GM21447 (cell line): Measurements from ENCODE around the gene ITGAX.

Experiments
- ATAC-seq: cut with Tn5 transposase; IDR thresholded peaks from one replicate; pipeline ENCODE4 v1.9.1; 2021; ENCODE audit not compliant: unreplicated experiment

Gene ITGAX

DNA sequence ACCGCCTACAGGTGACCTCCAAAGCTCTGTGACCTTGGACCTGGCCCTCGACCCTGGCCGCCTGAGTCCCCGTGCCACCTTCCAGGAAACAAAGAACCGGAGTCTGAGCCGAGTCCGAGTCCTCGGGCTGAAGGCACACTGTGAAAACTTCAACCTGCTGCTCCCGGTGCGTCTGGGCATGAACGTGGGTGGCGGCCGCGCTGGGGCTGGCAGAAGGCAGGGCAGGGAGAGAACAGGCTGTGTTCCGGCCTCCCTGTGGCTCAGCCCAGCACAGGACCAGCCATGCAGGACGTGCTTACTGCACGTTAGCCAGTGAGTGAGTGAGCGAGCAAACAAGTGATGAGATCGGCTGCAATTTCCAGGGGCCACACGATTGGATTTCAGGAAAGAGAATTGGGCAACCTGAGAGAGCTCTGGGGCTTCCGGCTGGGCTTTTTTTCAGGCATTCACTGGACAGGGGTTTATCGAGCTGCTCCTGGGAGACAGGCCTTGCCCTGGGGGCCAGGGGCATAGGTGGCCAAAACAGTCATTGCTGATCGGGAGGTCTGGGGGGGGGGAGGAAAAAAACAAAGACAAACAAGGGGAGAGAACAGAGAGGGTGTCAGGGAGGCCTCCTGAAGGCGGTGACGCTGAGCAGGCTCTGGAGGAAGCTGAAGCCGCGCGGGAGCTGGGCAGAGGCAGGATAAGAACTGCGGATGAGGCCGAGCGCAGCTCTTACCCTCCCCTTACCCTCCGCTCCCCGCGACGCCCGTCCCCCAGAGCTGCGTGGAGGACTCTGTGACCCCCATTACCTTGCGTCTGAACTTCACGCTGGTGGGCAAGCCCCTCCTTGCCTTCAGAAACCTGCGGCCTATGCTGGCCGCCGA, 16.9 kb downstream of the ITGAX start:
- ATAC-seq, result no peak

DNA sequence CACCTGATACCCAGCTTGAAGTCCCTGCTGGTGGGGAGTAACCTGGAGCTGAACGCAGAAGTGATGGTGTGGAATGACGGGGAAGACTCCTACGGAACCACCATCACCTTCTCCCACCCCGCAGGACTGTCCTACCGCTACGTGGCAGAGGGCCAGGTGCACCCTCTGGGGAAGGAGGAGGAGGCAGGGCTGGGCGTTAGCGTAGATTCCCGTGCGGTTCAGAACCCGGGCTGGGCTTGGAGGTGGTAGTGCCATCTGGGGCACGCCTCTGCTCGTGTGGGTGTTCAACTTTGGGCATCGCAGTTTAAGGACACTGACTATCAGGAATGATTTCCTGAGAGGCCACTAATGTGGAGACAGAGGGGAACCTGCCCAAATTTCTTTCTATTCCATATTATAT, 18.3 kb downstream of the ITGAX start:
- ATAC-seq, result no peak

DNA sequence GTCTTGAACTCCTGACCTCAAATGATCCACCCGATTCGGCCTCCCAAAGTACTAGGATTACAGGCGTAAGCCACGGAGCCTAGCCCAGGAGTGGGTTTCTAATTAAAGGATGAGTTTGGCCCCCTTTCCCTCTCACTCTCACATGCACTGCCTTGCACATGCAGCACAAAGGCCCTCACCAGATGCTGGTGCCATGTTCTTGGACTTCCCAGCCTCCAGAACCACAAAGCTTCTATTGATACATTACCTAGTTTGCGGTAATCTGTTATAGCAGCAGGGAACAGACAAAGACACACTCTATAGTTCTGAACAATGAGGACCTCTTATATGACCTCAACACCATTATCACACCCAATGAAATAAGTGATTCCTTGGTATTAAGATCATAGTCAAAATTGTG, 20.3 kb downstream of the ITGAX start:
- ATAC-seq, result no peak

GRCh38 chr16:31376705-31377104, 21.7 kb downstream of the ITGAX start:
- no peak for ATAC-seq

DNA sequence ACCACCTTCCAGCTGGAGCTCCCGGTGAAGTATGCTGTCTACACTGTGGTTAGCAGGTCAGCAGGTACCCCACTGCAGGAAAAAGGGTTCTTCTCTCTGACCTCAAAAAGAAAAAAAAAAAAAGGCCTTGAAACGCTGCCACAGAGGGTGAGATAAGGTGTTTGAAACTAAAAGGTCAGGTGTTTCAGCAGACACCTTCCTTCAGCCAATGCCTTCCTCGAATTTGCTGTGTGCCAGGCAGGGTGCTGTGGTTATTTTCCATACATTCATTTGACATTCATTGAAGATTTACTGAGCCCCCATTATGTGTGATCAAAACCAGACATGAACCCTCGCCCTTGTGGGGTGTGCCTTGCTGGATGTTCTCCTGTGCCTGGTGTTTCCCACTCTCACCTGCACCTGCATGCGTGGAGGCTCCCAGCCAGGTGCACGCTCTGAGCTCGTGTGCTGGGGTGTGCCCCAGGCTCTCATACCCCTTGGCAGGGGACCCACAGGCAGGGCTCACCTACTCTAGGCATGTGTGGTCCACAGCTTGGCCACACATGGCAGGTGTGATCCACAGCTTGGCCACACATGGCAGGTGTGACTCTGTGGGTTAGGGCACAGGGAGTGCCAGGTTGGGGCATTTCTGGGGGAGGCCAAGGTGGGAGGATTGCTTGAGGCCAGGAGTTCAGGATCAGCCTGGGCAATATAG, 22.4 kb downstream of the ITGAX start:
- no peak for ATAC-seq

- no peak for ATAC-seq
Measured at GRCh38 chr16:31380201-31380600, 25.2 kb downstream of the ITGAX start.

GRCh38 chr16:31382485-31383161, 27.6 kb downstream of the ITGAX start:
- no peak for ATAC-seq

GRCh38 chr16:31385680-31386079, 30.7 kb downstream of the ITGAX start:
- no peak for ATAC-seq

GRCh38 chr16:31386157-31386984, 31.4 kb downstream of the ITGAX start:
- no peak for ATAC-seq

GRCh38 chr16:31388535-31388934, 33.6 kb downstream of the ITGAX start:
- no peak for ATAC-seq

GRCh38 chr16:31390504-31391041, 35.6 kb downstream of the ITGAX start:
- ATAC-seq, result no peak

- no peak for ATAC-seq
Measured at GRCh38 chr16:31393056-31393455, 38.1 kb downstream of the ITGAX start, which contains the start of gene ITGAD. TSS of gene ITGAD (plus strand) at chr16:31393335. CDS start at chr16:31393361, 26 bp downstream.

GRCh38 chr16:31395647-31396046, 40.7 kb downstream of the ITGAX start:
- ATAC-seq, result no peak

DNA sequence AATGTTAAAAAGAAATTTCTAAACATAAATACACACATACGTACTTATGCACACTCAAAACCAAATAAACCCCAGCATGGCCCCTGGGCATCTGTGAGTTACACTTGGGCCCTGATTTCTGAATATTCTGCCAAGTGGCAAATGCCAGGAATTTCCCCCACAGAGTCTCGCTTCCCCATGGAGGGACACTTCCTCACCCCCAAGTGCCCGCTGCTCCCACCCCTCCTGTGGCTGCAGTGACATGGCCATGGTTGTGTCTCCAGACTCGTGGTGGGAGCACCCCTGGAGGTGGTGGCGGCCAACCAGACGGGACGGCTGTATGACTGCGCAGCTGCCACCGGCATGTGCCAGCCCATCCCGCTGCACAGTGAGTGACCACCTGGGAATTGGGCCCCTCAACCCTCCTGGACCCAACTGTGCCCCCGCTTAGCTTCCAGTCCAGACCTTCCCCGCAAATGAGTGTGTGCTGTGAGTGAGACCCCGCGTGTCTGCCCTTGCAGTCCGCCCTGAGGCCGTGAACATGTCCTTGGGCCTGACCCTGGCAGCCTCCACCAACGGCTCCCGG, 42.2 kb downstream of the ITGAX start:
- no peak for ATAC-seq

DNA sequence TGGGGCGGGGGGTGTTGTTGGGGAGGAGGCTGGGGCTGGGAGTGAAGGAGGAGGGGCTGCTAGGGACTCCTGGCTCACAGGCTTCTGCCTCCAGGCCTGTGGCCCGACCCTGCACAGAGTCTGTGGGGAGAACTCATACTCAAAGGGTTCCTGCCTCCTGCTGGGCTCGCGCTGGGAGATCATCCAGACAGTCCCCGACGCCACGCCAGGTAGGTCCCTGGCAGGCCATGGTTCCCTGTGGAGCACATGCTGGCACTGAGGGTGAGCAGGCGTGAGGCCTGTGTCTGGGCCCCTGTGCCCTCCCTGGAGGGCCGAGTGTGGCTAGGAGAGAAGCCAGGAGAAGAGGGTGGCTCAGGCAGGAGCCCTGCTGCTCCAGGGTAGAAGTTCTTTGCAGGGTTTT, 42.7 kb downstream of the ITGAX start:
- ATAC-seq, result no peak

- no peak for ATAC-seq
Measured at GRCh38 chr16:31400191-31400590, 45.2 kb downstream of the ITGAX start.

DNA sequence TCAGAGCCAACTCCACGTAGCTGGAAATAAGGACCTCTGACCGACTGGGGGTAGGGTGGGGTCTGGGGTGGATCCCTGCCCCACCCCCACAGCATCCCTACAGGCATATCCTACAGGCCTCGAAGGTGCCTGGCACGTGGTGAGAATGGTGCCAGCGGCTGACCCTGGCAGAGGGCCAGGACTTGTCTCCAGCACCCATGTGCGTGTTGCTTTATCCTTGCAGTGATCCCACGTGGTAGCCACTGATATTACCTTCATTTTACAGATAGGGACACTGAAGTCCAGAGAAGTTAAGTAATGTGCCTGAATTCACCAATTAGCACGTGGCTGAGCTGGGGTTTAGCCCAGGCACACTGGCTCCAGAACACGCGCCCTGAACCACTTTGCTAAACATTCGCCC, 46.5 kb downstream of the ITGAX start:
- no peak for ATAC-seq

DNA sequence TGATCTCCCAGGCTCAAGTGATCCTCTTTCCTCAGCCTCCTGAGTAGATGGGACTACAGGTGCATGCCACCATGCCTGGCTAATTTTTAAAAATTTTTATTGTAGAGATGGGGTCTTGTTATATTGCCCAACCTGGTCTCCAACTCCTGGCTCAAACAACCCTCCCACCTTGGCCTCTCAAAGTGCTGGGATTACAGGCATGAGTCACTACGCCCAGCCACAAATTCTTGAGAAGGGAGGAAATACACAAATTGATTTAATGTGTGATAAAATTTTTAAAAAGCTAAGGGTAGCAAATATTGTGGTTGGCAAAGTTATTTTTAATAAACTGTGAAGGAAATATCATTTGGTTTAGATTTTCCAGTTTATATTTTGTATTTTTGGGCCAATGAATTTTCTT, 47.7 kb downstream of the ITGAX start:
- no peak for ATAC-seq

DNA sequence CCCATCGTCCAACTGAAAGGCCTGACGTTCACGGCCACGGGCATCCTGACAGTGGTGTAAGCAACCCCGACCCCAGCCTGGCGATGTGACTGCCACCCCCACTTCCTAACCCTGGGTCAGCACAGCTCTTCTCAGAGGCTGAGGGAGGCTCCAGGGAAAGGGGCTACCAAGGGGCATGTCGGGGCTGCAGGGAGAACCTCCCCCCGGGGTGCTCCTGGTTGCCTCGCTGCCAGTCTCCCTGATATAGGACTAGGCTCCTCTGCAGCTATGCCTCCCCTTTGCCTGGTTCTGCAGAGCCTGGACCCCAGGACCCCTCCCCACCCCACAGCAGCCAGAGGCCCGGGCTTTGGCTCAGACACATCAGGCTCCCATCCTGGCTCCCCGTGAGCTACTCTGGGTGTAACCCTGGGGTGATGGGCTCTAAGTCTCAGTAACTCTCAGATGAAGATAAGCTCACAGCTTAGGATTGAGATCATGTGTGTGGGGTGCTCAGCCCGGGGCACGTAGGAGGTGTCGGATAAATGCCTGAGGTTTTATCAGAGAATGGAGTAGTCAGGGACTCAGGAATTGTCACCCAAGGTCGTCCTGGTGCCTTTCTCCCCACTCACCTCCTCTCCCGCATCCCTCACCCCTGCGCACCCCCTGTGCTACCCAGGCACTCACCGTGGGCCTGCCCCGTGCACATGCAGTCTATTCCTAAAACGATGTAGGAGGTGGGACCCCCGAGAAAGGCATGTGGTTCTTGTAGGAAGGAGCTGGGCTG, 48.8 kb downstream of the ITGAX start:
- ATAC-seq, result no peak
